Bladder microvascular endothelial cell (primary cell): ENCODE measurements around the gene EVX2. TPM values are rescaled to one million over a fixed set of nuclear protein-coding genes. Genes with fewer than 3 reads are reported as not detected.

Experiments
- total RNA-seq: library from RNA; depleted of rRNA; stranded (reverse); fragments of >200 nt; gene quantifications from 2 replicates; pipeline ENCODE4 v1.2.3, GENCODE V29; 2014

Gene EVX2
- not detected in 2 replicates for total RNA-seq

GRCh38 chr2:176083796-176084261, at the start of gene EVX2:
TSS of gene EVX2 (minus strand) at chr2:176083962. CDS start at chr2:176083776, 186 bp downstream.

GRCh38 chr2:176128982-176129796, 45.4 kb upstream of the EVX2 start, which contains the start of gene HOXD8:
TSS of gene HOXD8 (plus strand) at chr2:176129705. CDS start at chr2:176130367, 662 bp downstream.

GRCh38 chr2:176122683-176123410, 39.1 kb upstream of the EVX2 start, which contains the start of gene HOXD9:
TSS of gene HOXD9 (plus strand) at chr2:176122719. CDS start at chr2:176122769, 50 bp downstream.

GRCh38 chr2:176115883-176116813, 32.4 kb upstream of the EVX2 start, which contains the start of gene HOXD10:
TSS of gene HOXD10 (plus strand) at chr2:176116778. CDS start at chr2:176116834, 56 bp downstream.

GRCh38 chr2:176106581-176107539, 23.1 kb upstream of the EVX2 start, which contains the start of gene HOXD11:
TSS of gene HOXD11 (plus strand) at chr2:176107280. CDS start at chr2:176107356, 76 bp downstream.

GRCh38 chr2:176099728-176100546, 16.2 kb upstream of the EVX2 start, which contains the start of gene HOXD12:
TSS of gene HOXD12 (plus strand) at chr2:176099795. CDS start at chr2:176099802, 7 bp downstream.

GRCh38 chr2:176092270-176093144, 8.7 kb upstream of the EVX2 start, which contains the start of gene HOXD13:
TSS of gene HOXD13 (plus strand) at chr2:176092721. CDS start at chr2:176092891, 170 bp downstream.

Other genes starting within 250 kb of the EVX2 start
- 3.9 and 10.6 TPM in 2 replicates for gene LNPK, start 81.7 kb downstream of the EVX2 start, total RNA-seq
- not detected in 2 replicates for gene HOXD13, start 8.8 kb upstream of the EVX2 start, total RNA-seq
- gene HOXD12, start 15.8 kb upstream of the EVX2 start, total RNA-seq: not detected in 2 replicates
- not detected in 2 replicates for gene HOXD11, start 23.3 kb upstream of the EVX2 start, total RNA-seq
- 0.49 and 3.3 TPM in 2 replicates for gene HOXD10, start 32.8 kb upstream of the EVX2 start, total RNA-seq
- gene HOXD9, start 38.8 kb upstream of the EVX2 start, total RNA-seq: 6.8 and 10.7 TPM in 2 replicates
- 12.6 and 13.1 TPM in 2 replicates for gene HOXD8, start 45.7 kb upstream of the EVX2 start, total RNA-seq
- 2.1 and 8.0 TPM in 2 replicates for gene HOXD4, start 67.6 kb upstream of the EVX2 start, total RNA-seq
- 7.6 and 16.0 TPM in 2 replicates for gene HOXD3, start 73.3 kb upstream of the EVX2 start, total RNA-seq
- gene HOXD1, start 104.7 kb upstream of the EVX2 start, total RNA-seq: 8.1 and 8.9 TPM in 2 replicates
- 14.6 and 25.1 TPM in 2 replicates for gene MTX2, start 185.5 kb upstream of the EVX2 start, total RNA-seq